ENCODE results near the gene TMEM50B. TPM values are rescaled to one million over a fixed set of nuclear protein-coding genes. Genes with fewer than 3 reads are reported as not detected.
A peak's percentile ranks its signal among the peaks of the same experiment; 100 is the strongest.
"Not testable (repeated sequence)": the region's sequence is repeated elsewhere in the genome, so short reads cannot be mapped to it uniquely, and the experiment has no call there.

The TMEM50B gene
- total and polyA plus RNA-seq, 2 experiments from 2014 or later = 73.1 to 88.0 TPM

DNA sequence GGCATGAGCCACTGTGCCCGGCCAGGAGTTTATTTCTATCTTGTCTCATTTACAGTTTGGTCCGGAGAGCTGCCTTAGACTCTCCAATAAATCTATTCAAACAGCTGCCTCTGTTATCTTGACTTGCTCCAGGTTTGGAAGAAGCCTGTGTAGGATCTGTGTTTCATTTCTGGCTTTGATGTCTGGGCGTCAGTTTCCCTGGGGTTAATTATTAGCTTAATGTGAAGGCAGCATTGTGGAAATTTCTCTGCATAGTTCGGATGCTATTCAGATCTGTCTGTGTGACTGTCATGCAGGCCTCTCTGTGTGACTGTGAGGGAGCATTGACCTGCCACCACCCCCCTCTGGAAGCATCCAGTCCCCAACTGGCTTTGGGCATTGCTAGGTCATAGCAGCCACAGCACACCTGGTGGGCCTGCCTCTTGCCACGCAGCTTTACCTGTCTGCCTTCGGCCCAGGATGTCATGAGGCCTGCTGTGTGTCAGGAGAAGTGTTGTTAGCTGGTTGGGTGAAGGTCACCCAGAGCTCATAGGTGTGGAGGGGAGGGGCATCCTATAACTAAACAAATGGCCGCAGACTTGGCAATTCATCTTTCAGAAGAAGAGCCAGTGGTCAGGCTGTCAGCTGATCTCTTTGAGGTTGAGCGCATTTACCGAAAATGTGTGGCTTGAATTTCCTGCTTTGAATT is 66.8 kb downstream of the TMEM50B start:
- H4K20me1 ChIP-seq (ENCODE audit: insufficient read depth, poor library complexity, severe bottlenecking) = peaks cover 24% of the 10 kb centered on the region

DNA sequence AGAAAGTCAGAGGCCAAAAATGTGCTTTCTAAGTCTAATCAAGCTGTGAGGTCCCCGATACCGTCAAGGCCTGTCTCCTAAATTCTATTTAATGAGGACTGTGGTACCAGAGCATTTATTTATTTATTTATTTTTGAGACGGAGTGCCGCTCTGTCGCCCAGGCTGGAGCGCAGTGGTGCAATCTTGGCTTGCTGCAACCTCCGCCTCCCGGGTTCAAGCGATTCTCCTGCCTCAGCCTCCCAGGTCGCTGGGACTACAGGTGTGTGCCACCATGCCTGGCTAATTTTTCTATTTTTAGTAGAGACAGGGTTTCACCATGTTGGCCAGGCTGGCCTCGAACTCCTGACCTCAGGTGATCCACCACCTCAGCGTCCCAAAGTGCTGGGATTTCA is 67.3 kb downstream of the TMEM50B start:
- not testable (repeated sequence) for H3K9me2 ChIP-seq (replicated peaks; ENCODE audit: insufficient read depth); DNase-seq (ENCODE audit: low spot score); H3K4me3 ChIP-seq; H3K36me3 ChIP-seq (replicated peaks; ENCODE audit: insufficient read depth, low read depth); H3K9me3 ChIP-seq (ENCODE audit: low read depth); H2AFZ ChIP-seq; H3K27me3 ChIP-seq
- Histone ChIP-seq H3K27ac (peak overlapping the region; percentile 79), H3K4me1 (ENCODE audit: insufficient read depth) (peaks cover 23% of the 10 kb centered on the region), H3K79me2 (peaks cover 80% of the 10 kb centered on the region), H4K20me1 (ENCODE audit: insufficient read depth, poor library complexity, severe bottlenecking) (peaks cover 29% of the 10 kb centered on the region), H3K4me2 (peak overlapping the region; percentile 51)
- WGBS (ENCODE audit: low lambda C conversion rate, missing lambda C conversion rate) = 64% methylated on average over 12 of the region's 12 CpGs

More for the DNA sequence above, 66.8 kb downstream of the TMEM50B start:
- H3K9me3 ChIP-seq (ENCODE audit: low read depth) = no peaks in the 10 kb centered on the region
- TF ChIP-seq, protein P1, sequence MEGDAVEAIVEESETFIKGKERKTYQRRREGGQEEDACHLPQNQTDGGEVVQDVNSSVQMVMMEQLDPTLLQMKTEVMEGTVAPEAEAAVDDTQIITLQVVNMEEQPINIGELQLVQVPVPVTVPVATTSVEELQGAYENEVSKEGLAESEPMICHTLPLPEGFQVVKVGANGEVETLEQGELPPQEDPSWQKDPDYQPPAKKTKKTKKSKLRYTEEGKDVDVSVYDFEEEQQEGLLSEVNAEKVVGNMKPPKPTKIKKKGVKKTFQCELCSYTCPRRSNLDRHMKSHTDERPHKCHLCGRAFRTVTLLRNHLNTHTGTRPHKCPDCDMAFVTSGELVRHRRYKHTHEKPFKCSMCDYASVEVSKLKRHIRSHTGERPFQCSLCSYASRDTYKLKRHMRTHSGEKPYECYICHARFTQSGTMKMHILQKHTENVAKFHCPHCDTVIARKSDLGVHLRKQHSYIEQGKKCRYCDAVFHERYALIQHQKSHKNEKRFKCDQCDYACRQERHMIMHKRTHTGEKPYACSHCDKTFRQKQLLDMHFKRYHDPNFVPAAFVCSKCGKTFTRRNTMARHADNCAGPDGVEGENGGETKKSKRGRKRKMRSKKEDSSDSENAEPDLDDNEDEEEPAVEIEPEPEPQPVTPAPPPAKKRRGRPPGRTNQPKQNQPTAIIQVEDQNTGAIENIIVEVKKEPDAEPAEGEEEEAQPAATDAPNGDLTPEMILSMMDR (IDR thresholded peaks at IDR 0.05; ENCODE audit: poor library complexity) = no peak
- no peak for TF ChIP-seq EZH2phosphoT487 (IDR thresholded peaks at IDR 0.05; ENCODE audit: low read depth, severe bottlenecking, unreplicated experiment)
- H3K4me3 ChIP-seq = no peak overlapping the region
- 21% methylated on average over 9 of the region's 9 CpGs for WGBS (ENCODE audit: low lambda C conversion rate, missing lambda C conversion rate)
- H3K27ac ChIP-seq = peak overlapping the region; percentile 79
- H3K9me2 ChIP-seq (replicated peaks; ENCODE audit: insufficient read depth) = no peaks in the 10 kb centered on the region
- H2AFZ ChIP-seq = no peak overlapping the region
- H3K4me2 ChIP-seq = peak overlapping the region; percentile 51
- peaks cover 23% of the 10 kb centered on the region for H3K4me1 ChIP-seq (ENCODE audit: insufficient read depth)
- H3K27me3 ChIP-seq = no peaks in the 10 kb centered on the region
- peaks cover 77% of the 10 kb centered on the region for H3K79me2 ChIP-seq
- H3K36me3 ChIP-seq (replicated peaks; ENCODE audit: insufficient read depth, low read depth) = no peaks in the 10 kb centered on the region
- peak; percentile 71 for DNase-seq (ENCODE audit: low spot score)

DNA sequence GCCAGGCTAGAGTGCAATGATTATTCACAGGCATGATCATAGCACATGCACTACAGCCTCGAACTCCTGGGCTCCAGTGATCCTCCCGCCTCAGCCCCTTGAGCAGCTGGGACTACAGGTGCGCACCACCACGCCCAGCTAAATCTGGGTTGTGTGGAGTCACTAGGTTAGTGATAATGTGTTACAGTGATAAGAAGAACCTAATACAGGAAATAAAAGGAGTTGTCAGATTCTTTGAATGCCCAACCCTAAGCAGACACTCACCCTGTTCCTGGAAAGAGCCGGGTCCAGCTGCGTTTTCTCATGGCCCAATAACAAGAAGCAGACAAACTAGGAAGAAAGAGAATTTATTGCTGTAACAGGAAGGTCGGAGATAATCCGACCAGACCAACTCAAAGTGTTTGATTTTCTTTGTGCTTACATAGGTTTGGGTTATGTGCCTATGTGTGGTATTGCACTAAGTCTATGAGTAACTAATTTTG is 67.8 kb downstream of the TMEM50B start:
- WGBS (ENCODE audit: low lambda C conversion rate, missing lambda C conversion rate) = 40% methylated on average over 8 of the region's 8 CpGs
- peak overlapping the region; percentile 51 for H3K4me2 ChIP-seq

DNA sequence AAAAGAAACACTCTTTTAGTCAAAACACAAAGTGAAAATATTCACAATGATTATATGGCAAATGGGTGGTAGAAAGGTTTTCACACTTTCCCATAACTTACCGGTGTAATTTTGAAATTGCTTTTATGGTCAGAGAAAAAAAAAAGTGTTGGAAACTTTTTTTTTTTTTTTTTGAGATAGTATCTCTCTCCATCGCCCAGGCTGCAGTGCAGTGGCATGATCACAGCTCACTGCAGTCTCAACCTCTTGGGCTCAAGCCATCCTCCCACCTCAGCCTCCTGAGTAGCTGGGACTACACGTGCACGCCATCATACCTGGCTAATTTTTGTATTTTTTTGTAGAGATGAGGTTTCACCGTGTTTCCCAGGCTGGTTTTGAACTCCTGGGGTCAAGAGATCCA is 73.3 kb downstream of the TMEM50B start:
- peak overlapping the region; percentile 43 for H3K27ac ChIP-seq
- 87% methylated on average over 5 of the region's 5 CpGs for whole genome bisulfite sequencing (ENCODE audit: low lambda C conversion rate, missing lambda C conversion rate)
- no peak for TF ChIP-seq EZH2 (IDR thresholded peaks at IDR 0.05; ENCODE audit: borderline replicate concordance)
- peaks cover 15% of the 10 kb centered on the region for H3K4me1 ChIP-seq (ENCODE audit: insufficient read depth)
- DNase-seq (ENCODE audit: low spot score) = no peak
- H2AFZ ChIP-seq = no peak overlapping the region
- no peak overlapping the region for H3K4me3 ChIP-seq
- no peaks in the 10 kb centered on the region for H3K9me2 ChIP-seq (replicated peaks; ENCODE audit: insufficient read depth)
- peaks cover 81% of the 10 kb centered on the region for H3K79me2 ChIP-seq
- H3K4me2 ChIP-seq = no peak overlapping the region
- H3K27me3 ChIP-seq = no peaks in the 10 kb centered on the region
- peaks cover 46% of the 10 kb centered on the region for H4K20me1 ChIP-seq (ENCODE audit: insufficient read depth, poor library complexity, severe bottlenecking)
- no peaks in the 10 kb centered on the region for H3K36me3 ChIP-seq (replicated peaks; ENCODE audit: insufficient read depth, low read depth)
- H3K9me3 ChIP-seq (ENCODE audit: low read depth) = no peaks in the 10 kb centered on the region

More for the DNA sequence above, 67.8 kb downstream of the TMEM50B start:
- no peak overlapping the region for H3K4me3 ChIP-seq
- H3K4me1 ChIP-seq (ENCODE audit: insufficient read depth) = peaks cover 23% of the 10 kb centered on the region
- peaks cover 80% of the 10 kb centered on the region for H3K79me2 ChIP-seq
- no peak for TF ChIP-seq EZH2phosphoT487 (IDR thresholded peaks at IDR 0.05; ENCODE audit: low read depth, severe bottlenecking, unreplicated experiment)
- TF ChIP-seq, protein P1 (IDR thresholded peaks at IDR 0.05; ENCODE audit: poor library complexity) = no peak
- no peak for TF ChIP-seq EZH2 (IDR thresholded peaks at IDR 0.05; ENCODE audit: borderline replicate concordance)
- peak overlapping the region; percentile 79 for H3K27ac ChIP-seq
- no peak overlapping the region for H2AFZ ChIP-seq
- no peaks in the 10 kb centered on the region for H3K9me2 ChIP-seq (replicated peaks; ENCODE audit: insufficient read depth)
- peak; percentile 54 for DNase-seq (ENCODE audit: low spot score)
- no peaks in the 10 kb centered on the region for H3K36me3 ChIP-seq (replicated peaks; ENCODE audit: insufficient read depth, low read depth)
- peaks cover 33% of the 10 kb centered on the region for H4K20me1 ChIP-seq (ENCODE audit: insufficient read depth, poor library complexity, severe bottlenecking)
- no peaks in the 10 kb centered on the region for H3K27me3 ChIP-seq
- no peaks in the 10 kb centered on the region for H3K9me3 ChIP-seq (ENCODE audit: low read depth)

All from hepatocyte (in vitro differentiated cells).